ENCODE results near the gene WDR82. TPM values are rescaled to one million over a fixed set of nuclear protein-coding genes. Genes with fewer than 3 reads are reported as not detected.
"Not testable (repeated sequence)": the region's sequence is repeated elsewhere in the genome, so short reads cannot be mapped to it uniquely, and the experiment has no call there.

WDR82 gene
- polyA plus RNA-seq, 3 donors, result 92.6 to 93.6 (median 92.9) TPM

DNA sequence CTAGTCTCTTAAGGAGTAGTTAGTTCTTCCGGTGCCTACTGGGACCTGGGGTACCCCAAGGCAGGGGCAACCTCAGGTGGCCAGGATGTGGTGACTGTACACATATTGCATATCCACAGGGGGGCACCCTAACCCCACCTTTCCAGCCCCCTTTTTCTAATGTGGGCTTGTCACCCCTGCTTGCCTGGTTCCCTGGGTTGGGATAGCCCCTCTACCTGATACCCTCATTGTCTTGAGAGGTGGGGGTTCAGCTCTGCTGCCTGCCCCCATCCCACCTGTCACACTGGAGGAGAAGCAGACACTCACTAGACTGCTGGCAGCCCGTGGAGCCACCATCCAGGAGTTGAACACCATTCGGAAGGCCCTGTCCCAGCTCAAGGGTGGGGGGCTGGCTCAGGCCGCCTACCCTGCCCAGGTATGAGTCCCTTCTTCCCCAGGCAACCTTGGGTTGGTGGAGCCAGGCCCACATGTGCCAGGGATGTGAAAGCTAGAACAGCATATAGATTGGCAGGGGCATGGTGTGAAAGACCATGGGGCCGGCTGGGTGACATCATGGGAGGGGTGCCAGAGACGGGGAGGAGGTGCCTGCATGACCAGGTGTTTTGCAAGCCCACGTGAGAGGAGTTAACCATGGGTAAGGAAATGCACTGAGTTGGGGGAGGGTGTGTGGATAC lies 13.2 kb upstream of the WDR82 start:
- no peak for DNase-seq

DNA sequence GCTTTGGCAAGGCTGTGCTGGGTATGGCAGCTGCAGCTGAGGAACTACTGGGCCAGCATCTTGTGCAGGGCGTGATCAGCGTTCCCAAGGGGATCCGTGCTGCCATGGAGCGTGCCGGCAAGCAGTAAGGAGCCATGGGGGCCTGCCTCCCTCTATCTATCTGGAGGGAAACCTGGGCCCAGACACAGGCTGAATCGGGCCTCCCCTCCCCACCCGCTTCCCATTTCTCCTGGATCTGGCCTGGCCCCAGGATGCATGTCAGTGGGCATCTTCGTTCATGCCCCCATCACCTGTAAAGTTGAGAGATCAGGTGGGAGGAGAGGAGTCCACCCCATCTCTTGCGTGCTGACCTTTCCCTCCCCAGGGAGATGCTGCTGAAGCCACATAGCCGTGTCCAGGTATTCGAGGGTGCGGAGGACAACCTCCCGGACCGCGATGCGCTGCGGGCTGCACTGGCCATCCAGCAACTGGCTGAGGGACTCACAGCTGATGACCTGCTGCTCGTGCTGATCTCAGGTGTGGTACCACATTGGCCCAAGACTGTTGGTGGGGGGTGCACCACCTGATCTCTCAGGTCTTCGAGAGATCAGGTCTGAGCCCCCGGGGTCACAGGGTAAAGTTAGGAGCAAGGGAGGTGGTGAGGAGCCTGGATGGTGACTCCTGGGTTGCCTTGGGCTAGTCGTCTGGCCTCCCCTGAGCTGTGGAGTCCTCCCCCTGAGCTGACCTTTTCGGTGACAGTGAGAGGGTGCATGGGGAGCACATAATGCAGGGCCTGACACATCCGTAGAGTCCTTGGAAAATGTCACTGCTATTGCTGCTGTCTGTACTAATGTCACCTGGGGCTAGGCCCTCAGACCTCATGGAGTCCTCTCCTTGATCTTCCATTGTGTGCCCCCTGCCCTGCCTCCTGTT lies 12.4 kb upstream of the WDR82 start:
- DNase-seq, result no peak

DNA sequence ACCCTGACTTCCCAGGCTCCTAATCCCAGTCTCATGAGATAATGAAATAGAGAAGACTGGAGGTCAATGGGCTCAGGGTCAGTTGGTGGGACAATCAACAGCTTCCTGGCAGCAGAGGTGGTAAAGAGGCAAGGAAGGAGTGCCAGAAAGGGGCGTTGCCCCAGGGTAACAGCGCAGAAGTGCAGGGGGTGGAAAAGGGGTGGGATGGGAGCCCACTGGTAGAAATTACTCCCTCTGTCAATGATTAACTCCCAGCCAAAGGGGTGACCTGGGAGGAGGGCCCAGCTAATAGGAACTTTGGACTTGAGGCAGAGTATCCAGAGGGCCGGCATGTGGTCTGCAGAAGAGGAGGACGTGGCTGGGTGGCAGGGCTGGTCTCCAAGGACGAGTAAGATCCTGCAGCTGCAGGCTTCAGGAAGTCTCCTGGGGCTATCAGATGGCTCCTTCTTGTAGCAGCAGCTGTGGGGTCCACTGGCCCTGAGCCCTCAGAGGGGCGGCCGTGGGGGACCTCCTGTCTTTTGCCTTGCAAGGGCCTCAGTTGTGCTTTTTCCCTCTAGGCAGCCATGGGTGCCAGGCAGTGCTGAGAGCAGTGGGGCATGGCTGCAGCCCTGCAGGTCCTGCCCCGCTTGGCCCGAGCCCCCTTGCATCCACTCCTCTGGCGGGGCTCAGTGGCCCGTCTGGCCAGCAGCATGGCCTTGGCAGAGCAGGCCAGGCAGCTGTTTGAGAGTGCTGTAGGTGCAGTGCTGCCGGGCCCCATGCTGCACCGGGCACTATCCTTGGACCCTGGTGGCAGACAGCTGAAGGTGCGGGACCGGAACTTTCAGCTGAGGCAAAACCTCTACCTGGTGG lies 11.5 kb upstream of the WDR82 start:
- DNase-seq, result no peak

DNA sequence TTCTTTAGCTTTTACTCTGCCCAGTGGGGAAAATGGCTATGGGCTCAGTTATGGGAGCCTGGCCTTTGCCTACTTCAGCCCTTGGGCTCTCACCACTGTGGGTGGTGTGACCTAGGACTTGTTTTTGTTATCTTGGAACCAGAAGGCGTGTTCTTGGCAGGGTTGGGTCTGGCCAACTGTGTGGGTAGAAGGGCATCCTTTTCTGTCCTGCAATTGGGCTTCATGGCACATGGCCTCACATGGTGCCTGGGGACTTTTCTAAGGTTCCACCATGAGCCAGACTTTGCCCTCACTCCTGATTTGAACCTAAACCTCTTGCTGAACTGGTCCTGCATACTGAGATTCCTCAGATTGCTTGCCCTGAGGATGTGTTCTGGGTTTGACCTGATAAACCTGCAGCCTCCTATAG lies 10.9 kb upstream of the WDR82 start:
- no peak for DNase-seq

DNA sequence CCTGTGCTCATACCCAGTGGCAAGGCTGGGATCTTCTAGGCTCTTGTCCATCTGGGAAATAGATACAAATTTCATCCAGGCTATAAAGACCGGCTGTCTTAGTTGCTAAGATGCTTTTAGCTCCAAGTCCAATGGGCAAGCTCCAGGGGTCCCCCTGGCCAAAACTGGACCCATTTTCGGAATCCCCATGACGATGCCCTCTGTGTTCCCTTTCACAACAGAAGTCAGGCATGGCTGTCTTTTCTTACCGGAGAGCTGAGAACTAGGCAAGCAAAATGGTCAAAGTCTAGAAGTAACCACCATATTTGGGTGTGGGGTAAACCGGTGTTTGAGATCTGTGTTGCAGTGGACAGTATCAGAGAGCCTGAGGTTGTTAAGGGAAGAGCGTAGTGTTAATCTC lies 10.2 kb upstream of the WDR82 start:
- no peak for DNase-seq

- DNase-seq, result no peak
Measured at GRCh38 chr3:52286777-52287110, 8.3 kb upstream of the WDR82 start.

GRCh38 chr3:52284051-52284450 lies 5.6 kb upstream of the WDR82 start:
- DNase-seq, result not testable (repeated sequence)

- no peak for DNase-seq
Measured at GRCh38 chr3:52283306-52283705, 4.9 kb upstream of the WDR82 start.

DNA sequence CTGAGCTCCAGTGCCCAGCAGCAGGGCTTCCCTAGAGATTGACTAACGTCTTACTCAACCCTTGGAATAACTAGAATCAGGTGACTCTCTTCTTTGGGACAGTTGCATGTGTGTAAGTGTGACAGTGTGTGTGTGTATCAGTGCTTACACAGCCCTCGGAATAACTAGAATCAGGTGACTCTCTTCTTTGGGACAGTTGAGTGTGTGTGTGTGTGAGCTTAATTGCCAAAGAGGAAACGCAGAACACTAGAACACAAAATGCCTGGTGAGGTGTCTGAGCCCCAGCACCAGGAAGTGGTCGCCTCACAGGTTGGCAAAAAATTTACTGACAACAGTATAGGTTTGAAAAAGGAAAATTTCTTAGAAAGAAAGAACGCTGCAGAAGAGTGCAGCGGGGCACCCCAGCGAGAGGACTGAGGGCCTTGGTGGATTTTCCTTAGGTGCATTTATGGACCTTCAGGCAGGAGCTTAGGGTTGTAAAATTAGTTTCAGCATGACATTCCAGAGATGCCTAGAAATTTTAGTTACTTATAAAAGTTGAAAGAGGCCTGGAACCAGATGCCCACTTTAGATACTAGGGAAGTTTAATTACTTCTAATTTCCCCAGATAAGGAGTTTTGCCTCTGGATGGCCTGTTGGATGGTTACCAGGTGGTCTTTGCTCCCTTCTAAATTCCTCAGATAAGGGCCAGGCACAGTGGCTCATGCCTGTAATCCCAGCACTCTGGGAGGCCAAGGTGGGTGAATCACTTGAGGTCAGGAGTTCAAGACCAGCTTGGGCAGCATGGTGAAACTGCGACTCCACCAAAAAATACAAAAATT lies 3.7 kb upstream of the WDR82 start:
- DNase-seq, result no peak

DNA sequence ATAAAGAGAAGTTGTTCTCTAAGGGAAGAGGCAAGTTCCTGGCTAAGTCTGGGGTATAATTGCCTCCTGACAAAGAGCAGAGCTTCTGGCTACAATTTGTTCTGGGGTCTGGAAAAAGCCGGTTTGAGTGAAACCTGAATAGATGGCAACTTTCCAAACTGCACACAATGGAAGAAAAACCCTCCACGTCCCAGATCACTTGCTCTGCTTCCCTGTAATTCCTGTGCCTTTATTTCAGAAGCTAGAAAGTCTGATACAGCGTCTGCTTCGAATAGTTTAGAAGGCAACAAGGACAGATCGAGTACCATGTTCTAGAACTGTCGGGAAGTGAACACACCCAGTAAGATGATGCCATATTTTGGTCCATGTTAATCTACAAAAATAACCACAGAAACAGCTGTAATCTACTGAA lies 1.6 kb upstream of the WDR82 start:
- DNase-seq, result no peak

- DNase-seq, result no peak
Measured at GRCh38 chr3:52279596-52279995, 1.1 kb upstream of the WDR82 start.

DNA sequence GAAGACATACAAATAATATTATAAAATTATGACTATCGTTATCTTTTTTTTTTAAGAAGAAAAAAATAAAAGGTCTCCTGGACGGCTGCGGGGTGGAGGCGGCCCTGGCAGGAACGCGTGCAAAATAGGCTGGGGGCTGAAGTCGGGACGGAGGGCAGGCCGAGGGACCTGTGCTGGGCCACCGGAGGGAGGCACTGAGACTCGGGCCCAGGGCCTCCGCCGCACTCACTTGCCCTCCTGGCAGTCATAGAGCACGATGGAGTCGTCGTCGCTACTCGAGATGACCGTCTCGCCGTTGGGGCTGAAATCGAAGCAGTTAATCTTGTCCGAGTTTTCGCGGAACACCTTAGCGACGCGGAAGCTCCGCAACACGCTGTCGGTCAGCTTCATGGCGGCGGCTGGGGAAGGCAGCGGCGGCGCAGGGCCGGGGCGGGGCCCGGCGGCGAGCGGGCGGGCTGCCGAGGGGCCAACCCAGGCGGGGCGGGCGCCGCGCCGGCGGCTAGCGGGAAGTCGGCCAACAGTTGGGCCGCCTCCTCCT lies 408 bp downstream of the WDR82 start:
- DNase-seq, result no peak

DNA sequence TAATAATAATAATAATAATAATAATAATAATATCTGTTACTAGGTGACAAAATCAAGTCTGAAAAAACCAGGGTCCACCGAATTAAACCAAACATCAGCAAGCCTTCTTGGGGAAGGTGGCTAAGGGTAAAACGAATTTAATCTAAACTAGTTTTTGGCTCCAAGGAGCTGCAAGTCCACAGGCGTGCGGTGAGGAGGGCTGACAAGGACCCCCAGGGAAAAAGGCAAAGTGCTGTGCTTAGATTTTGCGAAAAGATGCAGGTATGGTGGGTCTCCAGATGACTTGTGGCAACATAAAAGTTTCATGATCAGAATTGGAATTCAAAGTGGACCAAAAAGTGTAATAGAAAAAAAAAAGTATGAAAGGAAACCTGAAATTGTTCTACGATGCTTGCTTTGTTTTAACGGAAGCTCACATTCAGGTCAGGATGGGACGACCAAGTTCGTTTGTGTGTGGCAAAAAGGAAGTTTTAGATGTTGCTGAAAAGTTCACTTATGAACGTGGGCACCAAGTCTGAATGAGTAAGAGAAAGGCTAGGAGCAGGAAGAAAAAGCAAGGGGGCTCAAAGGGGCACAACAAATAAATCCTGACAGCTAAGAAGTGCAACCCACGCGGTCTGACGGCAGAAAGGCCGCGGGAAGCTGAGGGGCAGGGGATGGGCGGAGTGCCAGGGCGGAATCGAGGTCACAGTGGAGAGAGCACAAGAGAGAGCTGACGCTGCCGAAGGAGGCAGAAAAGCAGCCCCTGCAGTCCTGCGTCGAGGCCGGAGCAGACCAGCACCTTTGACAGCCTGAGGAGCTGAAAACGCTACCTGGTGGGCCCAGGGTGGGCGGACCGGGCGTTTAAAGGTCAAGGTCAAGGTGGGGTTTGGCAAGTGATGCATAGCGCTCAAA lies 1.1 kb downstream of the WDR82 start:
- DNase-seq, result no peak

DNA sequence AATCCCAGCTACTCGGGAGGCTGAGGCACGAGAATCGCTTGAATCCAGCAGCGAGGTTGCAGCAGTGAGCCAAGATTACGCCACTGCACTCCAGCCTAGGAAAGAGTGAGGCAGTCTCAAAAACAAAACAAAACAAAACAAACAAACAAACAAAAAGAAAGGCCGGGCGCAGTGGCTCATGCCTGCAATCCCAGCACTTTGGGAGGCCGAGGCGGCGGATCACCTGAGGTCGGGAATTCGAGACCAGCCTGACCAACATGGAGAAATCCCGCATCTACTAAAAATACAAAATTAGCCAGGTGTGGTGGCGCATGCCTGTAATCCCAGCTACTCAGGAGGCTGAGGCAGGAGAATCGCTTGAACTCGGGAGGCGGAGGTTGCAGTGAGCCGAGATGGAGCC lies 3.7 kb downstream of the WDR82 start:
- not testable (repeated sequence) for DNase-seq

- no peak for DNase-seq
Measured at GRCh38 chr3:52272831-52273230, 5.6 kb downstream of the WDR82 start.

DNA sequence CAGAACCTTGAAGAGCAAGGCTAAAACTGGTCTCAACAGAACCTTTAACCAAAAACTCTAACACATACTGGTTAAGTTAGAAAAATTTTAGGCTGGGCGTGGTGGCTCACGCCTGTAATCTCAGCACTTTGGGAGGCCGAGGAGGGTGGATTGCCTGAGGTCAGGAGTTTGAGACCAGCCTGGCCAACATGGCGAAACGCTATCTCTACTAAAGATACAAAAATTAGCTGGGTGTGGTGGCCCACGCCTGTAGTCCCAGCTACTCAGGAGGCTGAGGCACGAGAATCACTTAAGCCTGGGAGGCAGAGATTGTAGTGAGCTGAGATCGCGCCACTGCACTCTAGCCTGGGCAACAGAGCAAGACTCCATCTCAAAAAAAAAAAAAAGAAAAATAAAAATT lies 6.3 kb downstream of the WDR82 start:
- not testable (repeated sequence) for DNase-seq

DNA sequence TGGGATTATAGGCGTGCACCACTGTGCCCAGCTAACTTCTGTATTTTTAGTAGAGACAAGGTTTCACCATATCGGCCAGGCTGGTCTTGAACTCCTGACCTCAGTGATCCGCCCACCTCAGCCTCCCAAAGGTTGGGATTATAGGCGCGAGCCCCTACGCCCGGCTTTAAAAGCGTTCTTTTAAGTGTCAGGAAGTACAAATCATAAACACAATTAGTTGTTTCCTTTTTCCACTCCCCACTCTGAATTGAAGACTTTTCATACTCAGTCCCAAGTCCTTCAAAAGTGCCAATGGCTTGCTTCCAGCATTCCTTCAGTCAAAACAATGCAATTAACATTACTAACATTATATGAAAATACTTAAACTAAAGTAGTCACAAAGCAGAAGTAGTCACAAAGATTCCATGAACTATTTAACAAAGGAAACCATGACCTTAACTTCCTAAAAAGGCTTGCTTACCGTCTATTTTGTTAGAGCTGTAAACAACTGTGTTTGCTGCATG lies 8.1 kb downstream of the WDR82 start:
- DNase-seq, result no peak

DNA sequence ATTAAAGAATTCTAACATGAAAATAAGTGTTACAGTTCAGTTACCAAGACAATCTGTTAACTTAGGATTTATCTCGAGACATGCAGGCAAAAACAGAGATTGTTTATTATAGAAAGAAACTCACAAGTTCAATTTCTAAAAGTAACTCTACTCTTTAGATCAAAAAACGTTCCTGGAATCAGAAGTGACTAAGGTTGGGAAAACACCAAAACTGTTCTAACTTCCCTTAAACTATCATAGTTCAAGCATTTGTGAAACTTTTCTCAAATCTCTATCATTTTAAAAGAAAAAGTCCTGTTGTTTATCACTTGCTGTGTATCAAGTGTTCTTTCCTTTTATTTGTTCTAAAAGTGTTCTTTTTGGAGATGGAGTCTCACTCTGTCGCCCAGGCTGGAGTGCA lies 8.7 kb downstream of the WDR82 start:
- no peak for DNase-seq

- no peak for DNase-seq
Measured at GRCh38 chr3:52268036-52268435, 10.4 kb downstream of the WDR82 start.

DNA sequence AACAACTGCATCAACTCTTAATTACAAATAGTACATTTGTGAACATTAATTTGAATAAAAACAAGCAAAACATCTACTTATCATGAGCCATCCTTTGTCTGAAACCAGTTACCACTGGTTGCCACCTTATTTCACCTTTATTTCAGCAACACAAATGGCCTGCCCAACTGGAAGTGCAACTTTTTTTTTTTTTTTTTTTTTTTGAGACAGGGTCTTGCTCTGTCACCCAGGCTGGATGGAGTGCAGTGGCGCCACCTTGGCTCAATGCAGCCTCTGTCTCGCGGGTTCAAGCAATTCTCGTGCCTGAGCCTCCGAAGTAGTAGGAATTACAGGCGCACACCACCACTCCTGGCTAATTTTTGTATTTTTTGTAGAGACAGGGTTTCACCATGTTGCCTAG lies 13.1 kb downstream of the WDR82 start:
- no peak for DNase-seq

Measured in renal pelvis (tissue), 4 donors.